KG1 (cell line): ENCODE results near the gene RPS6KA4.
"Not testable (repeated sequence)": the region's sequence is repeated elsewhere in the genome, so short reads cannot be mapped to it uniquely, and the experiment has no call there.

ENCODE experiments used
- DNase-seq: peaks from one replicate; lab custom pipeline; 2025; lab: John Stamatoyannopoulos, UW

The RPS6KA4 gene

DNA sequence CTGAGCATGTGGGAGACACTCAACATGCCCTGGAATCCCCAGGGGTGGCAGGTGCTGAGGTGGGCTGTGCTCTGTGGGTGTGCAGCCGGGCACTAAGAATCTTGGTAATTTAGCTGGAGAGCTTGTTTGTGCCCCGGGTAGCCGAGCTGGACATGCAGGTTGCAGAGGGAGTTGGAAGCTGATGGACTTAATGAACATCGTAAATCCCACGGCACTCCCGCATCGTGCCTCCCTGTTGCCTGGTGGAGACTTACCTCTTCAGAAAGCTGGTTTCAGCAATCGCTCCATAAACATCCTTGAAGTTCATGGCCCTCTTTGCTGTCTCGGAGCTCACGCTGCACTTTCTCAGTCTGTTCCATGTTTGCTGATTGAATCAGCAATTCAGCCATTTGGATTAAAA, 29.9 kb downstream of the RPS6KA4 start:
- no peak for DNase-seq

DNA sequence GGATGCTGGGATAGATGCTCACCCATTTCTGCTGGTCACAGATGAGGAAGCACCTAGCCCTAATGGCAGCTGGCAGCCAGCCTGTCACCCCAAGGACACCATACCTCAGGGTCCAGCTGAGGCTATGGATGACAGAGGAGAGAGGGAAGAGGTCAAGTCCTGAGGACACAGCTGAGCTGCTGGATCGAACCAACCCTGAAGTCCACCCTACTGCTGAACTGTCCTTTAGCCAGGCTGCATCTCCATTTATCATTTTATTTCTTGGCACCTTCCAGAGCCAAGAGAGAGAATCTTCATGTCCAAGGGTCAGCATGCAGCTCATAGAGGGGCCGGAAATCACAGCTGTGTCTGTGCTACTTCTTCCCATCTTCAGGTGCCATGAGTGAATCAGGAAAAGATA, 30.9 kb downstream of the RPS6KA4 start:
- DNase-seq, result no peak

DNA sequence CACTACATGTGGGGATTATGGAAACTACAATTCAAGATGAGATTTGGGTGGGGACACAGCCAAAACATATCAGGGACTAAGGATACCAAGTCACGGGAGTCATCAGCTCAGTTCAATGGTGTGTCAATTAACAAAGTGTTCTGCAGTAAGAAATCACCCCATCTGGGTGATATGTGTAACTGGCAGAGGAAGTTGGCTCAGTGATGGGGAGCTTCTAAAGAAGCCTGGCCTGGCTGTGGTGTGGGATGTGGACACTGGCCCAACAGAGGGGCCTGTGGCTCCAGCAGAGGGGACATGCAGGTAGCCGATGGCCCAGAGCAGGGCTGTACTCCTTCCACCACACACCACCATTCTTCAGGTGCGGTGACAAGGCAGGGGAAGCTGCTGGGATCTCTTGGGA, 31.6 kb downstream of the RPS6KA4 start:
- no peak for DNase-seq

GRCh38 chr11:64391839-64392238, 32.9 kb downstream of the RPS6KA4 start:
- DNase-seq, result no peak

DNA sequence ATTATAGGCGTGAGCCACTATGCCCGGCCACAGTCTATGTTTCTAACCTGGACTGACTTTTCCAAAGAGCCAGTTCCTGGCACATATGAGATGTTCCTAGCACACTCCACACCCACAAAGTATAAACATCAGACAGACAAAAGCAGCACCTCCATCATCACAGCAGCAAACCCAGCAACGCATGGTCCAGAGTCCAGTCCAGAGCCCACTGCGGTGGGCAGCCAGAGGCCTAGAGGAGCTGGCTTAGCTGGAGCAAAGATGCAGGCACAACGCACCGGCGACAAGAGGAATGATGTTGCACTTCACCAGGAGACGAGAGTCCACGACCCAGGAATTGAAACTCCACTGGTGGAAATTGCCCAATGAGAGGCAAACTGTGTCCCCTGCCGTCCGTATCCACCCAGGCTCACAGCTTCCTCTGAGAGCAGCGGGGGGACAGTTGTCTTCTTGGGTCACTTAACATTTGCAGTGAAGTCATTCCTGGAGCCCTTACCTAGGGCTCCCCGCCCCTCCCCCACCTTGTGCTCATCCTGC, 36.6 kb downstream of the RPS6KA4 start:
- DNase-seq, result no peak

GRCh38 chr11:64396079-64396591, 37.2 kb downstream of the RPS6KA4 start:
- DNase-seq, result no peak

GRCh38 chr11:64400102-64400501, 41.1 kb downstream of the RPS6KA4 start:
- DNase-seq, result no peak

- DNase-seq, result no peak
These were observed 41.7 kb downstream of the RPS6KA4 start for GRCh38 chr11:64400667-64401066.

- DNase-seq, result no peak
These were observed 42.8 kb downstream of the RPS6KA4 start for GRCh38 chr11:64401775-64402174.

- no peak for DNase-seq
These were observed 44.1 kb downstream of the RPS6KA4 start for GRCh38 chr11:64403106-64403505.

- DNase-seq, result no peak
These were observed 47.4 kb downstream of the RPS6KA4 start for GRCh38 chr11:64406221-64406946.

- no peak for DNase-seq
These were observed 48.3 kb downstream of the RPS6KA4 start for GRCh38 chr11:64407221-64407620.

DNA sequence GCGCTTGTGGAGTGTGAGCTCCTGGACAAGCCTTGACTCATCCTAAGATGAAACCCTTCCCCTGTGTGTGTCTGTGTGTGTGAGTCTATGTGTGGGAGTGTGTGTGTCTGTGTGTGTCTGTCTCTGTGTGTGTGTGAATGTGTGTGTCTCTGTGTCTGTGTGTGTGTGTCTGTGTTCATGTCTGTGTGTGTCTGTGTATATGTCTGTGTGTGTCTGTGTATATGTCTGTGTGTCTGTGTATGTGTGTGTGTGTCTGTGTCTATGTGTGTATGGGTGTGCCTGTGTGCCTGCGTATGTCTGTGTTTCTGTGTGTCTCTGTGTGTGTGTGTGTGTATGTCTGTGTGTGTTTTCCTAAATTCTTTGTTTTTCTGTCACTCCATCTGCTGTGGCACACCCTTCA, 48.7 kb downstream of the RPS6KA4 start:
- DNase-seq, result no peak

- DNase-seq, result no peak
These were observed 50.3 kb downstream of the RPS6KA4 start for GRCh38 chr11:64409278-64409677.

GRCh38 chr11:64409707-64410403, 50.9 kb downstream of the RPS6KA4 start:
- no peak for DNase-seq

- no peak for DNase-seq
These were observed 51.4 kb downstream of the RPS6KA4 start for GRCh38 chr11:64410404-64410734.

- no peak for DNase-seq
These were observed 54.5 kb downstream of the RPS6KA4 start for GRCh38 chr11:64413417-64413816.

DNA sequence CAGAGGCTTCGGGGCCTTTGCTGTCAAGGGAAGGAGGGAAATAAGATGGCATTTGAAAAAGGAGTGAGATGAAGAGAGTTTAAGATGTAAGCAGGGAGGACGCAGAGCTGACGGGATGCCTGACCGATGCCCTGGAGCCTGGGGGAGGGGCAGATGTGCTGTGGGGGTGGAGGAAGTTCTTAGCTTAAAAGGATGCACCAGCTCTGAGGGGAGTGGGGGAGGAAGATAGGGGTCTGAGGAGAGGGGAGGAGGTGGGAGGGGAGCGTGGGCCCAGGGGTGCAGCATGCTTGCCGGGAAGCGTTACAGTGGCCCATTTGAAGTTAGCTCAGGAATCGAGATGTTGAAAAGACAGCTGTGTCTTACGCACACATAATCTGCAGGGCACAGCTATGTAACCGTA, 56.3 kb downstream of the RPS6KA4 start:
- no peak for DNase-seq

DNA sequence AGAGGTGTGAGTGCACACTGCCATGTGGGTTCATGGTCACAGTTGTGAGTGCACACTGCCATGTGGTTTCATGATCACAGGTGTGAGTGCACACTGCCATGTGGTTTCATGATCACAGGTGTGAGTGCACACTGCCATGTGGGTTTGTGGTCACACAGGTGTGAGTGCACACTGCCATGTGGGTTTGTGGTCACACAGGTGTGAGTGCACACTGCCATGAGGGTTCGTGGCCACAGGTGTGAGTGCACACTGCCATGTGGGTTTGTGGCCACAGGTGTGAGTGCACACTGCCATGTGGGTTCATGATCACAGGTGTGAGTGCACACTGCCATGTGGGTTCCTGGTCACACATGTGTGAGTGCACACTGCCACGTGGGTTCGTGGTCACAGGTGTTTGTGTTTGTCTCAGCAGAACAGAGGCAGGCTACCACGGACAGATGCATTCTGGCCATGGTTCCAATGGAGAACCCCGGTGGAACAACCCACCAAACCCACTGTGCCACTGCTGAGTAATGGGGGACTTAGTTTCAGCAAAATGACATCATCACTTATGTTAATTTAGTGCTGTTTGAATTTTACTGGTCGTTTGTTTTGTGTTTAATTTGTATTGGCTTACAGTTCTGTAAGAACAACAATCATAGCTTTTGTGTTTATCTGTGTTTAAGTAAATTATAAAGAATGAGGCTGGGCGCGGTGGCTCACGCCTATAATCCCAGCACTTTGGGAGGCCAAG, 57.2 kb downstream of the RPS6KA4 start:
- DNase-seq, result no peak

DNA sequence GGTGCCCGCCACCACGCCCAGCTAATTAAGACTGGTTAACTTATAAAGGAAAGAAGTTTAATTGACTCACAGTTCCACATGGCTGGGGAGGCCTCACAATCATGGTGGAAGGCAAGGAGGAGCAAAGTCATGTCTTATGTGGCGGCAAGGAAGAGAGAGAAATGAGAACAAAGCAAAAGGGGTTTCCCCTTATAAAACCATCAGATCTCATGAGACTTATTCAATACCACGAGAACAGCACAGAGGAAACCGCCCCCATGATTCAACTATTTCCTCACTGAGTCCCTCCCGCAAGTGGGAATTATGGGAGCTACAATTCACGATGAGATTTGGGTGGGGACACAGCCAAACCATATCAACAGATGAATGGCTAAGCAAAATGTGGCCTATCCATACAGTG, 59.3 kb downstream of the RPS6KA4 start:
- DNase-seq, result not testable (repeated sequence)

- no peak for DNase-seq
These were observed 60.4 kb downstream of the RPS6KA4 start for GRCh38 chr11:64419257-64419790.

DNA sequence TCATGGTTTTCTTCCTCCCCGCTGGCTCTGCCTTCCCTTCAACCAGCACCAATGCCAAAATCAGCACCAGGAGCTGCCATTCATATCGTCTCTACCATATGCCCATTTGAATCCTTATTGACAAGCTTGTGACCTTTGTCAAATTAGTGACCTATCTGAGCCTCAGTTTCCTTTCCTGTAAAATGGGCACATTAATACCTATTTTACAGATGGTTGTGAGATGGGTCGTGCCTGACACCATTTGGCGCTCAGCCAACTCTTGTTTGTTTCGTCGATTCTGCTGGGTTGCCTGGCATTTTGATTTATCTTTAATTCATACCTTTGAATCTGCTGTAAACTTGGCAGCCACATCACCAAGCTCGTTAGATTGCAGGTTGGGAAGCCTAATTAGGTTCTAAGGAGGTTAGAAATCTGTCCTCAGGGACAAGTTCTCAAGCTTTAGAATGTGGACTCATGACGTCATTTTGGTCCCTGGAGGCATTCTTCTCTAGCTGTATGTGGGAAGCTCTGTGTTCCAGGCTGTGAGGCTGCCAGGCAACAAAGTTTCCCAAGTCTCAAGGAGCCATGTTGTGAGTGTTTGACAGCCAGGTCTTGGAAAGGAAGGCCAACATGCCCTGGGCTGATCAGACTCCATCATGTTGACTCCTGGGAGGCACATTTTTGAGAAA, 61.0 kb downstream of the RPS6KA4 start:
- no peak for DNase-seq
